WTC11 (cell line): Measurements from ENCODE around the gene PNMA1.

Experiments
- ELF4 ChIP-seq: sonication (generic); formaldehyde crosslinking; IDR thresholded peaks from 2 replicates; pipeline ENCODE4 v1.8.1; 2022; ENCODE audit warnings: low read depth, mild to moderate bottlenecking, moderate library complexity, missing genetic modification reagents
- OVOL2 ChIP-seq: fragments of 250-450 bp; sonication (Bioruptor Pico); IDR thresholded peaks from 2 replicates; pipeline ENCODE4 v1.9.0; 2021; ENCODE audit warnings: mild to moderate bottlenecking, borderline replicate concordance

DNA sequence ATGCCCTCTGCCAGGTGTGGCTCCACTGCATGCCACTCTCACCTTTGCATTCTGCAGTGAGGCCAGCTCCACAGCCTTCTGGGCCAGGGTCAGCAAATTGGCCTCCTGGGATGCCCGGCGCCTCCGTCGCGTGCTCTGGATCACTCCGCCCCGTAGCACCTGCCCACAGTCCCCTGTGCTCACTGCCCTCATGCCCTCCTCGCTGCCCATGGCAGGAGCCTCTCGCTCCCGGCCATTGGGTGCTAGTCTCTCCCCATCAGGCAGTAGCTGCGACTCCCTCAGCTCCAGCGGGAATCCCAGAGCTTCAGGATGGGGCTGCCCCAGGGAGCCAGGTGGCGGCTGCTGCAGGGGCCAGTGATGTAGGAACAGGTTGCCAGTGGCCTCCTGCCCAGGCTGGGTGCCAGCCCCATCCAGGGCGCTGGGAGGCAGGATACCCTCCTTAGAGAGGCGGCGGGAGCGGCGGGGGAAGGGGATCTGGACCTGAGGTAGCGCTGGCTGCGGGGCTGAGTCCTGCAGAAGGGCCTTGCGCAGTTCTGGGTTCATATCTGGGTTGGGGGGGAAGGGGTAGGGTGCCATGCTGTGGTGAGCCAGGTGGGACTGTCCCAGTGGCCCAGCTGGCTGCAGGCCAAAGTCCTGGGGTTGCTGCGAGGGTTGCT, 24.5 kb upstream of the PNMA1 start:
- TF ChIP-seq ELF4 (CRISPR knock-in tag) (no peak), OVOL2 (CRISPR knock-in tag) (no peak)
